DMS114 treated with DMSO at 0.1 percent for 48 hours (cell line): ENCODE results near the gene STRN3.

Experiments
- DNase-seq: peaks from one replicate; lab custom pipeline; 2025; ENCODE audit not compliant: unreplicated experiment; lab: John Stamatoyannopoulos, UW

STRN3 gene

DNA sequence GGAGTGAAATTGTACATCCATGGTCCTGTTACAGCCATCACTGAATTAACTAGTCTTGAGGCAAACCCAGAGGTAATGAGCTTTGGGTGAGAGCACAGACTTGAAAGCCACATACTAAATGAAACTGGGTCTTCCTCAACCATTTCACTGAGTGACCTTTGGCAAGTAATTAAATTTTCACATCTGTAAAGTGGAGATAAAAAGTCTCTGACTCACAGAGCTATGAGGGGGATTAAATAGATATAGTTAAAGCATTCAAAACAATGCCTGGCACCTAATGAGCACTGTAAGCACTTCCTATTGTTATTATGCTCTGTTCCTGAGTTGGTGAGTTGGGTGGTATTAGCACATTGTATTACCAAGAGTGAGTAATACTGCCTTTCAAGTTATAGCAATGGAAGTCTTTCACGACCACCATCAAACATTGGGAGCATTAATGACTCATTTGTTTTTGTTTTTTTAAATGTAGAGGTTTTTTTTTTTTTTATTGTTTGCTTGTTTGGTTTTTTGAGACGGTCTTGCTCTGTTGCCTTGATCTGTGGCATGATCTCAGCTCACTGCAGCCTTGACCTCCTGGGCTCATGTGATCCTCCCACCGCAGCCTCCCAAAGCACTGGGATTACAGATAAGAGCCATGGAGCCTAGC is 12.5 kb upstream of the STRN3 start:
- DNase-seq: no peak

DNA sequence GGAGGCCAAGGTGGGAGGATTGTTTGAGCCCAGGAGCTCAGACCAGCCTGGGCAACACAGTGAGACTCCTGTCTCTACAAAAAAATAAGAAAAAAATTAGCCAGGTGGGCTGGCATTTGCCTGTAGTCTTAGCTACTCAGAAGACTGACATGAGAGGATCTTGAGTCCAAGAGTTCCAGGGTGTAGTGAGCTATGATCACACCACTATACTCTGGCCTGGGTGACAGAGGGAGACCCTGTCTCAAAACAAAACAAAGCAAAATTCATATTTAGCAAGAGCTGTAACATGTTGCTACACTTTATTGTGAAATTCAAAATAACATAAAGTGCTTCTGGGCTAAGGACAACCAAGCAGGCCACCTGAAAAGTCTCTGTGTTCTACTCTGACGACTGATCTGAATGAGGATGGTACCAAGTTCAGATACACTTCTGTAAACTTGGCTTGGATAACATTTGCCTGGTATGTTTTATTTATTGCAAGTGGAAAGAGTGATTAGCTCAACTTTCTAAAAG is 11.6 kb upstream of the STRN3 start:
- no peak for DNase-seq

GRCh38 chr14:31036552-31036951 is 10.4 kb upstream of the STRN3 start:
- no peak for DNase-seq

DNA sequence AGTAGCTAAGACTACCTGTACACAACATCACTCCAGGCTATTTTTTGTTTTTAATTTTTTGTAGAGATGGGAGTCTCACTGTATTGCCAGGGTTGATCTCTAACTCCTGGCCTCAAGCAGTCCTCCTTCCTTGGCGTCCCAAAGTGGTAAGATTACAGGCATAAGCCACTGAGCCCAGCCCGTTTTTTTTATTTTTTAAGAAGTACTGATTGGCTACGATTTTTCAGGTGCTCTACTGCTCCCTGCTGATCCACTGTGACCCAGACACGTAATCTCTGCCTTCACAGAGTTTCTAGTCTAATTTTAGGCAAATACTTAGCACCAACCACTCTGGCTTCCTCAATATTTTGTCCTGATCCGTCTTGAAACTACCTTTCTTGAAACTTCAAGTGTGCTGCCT is 4.3 kb upstream of the STRN3 start:
- no peak for DNase-seq

- DNase-seq: no peak
Measured at GRCh38 chr14:31029016-31029970, 3.1 kb upstream of the STRN3 start.

DNA sequence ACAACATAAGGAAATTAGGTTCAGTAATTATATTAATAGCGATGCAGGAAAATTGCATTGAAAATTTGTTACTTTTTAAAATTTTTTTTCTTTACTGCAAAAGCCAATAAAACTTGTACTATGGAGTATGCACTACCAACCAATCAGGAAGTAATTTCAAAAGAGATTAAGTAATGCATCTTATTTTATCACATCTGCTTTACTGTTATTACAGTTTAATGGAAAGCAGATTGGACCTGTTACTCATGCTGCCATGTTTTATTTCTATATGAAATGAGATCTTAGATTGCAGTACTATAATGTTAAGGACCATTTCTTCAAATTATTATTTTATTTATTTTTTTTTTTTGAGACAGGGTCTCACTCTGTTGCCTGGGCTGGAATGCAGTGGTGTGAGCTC is 1.7 kb upstream of the STRN3 start:
- DNase-seq: no peak

- peak; percentile 88 for DNase-seq
Measured at GRCh38 chr14:31026450-31027235, 464 bp upstream of the STRN3 start.

- DNase-seq: no peak
Measured at GRCh38 chr14:31025367-31026076, 657 bp downstream of the STRN3 start, which contains the start of gene AP4S1. TSS of gene AP4S1 (plus strand) at chr14:31025649. CDS start at chr14:31066197, 40,548 bp downstream.

DNA sequence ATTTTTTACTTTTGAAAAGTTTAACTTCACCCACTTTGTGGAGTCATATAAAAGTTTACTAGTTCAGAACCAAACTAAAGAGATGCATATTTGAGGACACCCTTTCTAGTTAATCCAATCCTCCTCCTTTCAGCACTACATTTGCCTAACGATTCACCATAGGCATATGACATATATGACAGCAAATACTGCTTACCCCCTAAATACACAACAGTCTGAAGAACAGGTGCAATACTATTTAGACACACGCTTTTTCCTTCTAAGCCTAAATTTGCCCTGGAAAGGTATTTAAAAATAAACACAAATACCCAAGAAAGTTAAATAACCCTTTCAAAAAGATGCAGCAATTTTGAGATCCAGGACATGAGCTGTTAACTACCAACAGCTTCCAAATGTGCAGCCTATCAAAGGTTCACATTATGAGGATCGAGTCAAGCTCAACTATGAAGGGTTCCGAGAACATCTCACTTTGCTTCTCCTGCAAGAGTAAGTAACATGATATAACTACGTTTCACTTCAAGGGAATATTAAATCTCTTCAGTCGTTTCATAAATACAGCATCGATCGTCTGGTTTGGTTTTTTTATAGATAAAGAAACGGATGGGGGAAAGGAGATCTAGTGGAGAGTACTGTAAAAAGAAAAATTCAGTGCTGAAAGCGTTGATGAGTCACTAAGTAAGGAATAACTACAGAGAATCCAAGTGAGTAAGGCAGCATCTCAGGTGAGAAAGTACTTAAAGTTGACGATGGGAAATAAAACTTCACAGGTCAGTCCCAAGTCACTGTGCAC is 1.4 kb downstream of the STRN3 start:
- no peak for DNase-seq

DNA sequence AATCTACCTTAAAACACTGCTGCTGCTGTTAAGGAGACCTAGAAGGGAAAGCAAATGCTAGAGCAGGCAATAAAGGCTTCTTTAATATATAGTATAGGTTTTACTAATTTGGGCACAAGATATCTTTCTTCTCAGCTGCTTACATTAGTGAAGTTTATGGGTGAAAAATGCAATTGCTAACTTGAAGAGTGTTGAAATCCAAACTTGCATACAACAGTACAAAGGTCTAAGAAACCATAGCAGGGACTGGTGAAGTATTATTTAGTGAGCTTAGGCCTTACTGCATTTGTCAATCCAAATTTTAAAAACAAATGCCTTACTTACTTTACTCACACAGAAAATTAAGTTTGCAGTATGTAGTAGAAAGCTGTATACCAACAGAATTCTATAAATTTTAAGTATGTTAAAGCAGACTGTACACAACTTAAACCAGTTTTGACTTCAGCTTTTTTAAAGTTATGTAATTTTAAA is 2.1 kb downstream of the STRN3 start:
- no peak for DNase-seq

DNA sequence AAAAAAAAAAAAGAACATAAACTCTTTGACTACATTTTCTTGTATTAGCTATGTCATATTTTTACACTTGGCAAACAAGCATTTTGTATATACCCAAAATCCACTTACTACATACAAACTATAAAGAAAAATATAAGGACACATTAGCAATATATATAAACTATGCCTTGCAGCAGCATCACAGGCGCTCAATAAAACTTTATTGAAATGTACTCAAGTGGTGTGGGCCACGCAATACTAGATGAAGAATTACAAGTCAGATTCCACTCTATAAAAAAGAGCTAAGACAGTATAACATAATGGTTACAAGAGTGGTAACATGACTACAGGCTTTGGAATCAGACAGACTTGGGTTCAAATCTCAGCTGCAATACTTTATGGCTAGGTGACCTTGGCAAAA is 3.8 kb downstream of the STRN3 start:
- DNase-seq: no peak

DNA sequence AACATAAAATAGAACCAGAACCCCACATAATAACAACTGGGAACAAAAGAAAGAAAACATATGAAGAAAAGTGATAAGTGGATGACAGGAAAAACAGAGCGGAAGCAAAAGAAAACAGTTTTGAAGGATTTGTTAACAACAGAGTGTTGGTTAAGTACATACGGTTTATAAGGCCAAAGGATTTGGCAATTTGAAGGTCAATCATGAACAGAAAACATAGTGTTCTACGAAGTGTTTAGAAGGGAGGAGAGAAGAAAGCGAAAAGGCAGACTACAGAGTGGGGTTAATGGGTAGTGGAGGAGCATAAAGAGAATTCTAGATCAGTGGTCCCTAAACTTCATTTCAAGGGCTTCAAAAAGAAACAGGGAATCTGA is 4.6 kb downstream of the STRN3 start:
- DNase-seq: no peak

DNA sequence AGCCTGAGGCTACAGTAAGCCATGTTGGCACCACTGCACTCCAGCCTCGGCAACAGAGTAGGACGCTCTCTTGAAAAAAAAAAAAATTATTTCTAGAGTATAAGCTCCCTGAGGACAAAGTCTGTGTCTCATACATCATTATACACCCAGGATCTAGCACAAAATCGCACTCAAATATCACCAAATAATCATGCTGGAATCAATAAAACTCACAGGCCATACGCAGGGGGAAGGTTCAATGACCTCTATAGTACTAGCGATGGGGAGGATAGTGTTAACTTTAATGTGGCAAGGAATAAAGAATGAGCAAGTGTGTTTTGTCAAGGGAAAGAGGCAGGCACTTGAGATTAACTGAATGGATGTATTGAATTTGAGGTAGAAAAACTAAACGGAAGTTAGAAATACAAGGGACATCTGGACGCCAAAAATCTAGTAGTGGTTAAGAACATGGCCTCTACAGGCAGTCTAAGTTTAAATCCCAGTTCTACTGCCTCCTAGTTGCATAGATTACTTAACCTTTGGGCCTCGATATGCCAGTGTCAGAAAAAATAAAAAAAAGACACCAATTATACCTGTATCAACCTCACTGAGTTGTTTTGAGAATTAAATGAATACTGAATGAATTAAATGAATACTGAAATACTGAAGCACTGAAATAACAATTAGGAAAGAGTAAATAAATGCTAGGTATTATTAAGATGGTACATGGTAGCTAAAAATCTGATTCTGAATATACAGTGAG is 5.2 kb downstream of the STRN3 start:
- no peak for DNase-seq

DNA sequence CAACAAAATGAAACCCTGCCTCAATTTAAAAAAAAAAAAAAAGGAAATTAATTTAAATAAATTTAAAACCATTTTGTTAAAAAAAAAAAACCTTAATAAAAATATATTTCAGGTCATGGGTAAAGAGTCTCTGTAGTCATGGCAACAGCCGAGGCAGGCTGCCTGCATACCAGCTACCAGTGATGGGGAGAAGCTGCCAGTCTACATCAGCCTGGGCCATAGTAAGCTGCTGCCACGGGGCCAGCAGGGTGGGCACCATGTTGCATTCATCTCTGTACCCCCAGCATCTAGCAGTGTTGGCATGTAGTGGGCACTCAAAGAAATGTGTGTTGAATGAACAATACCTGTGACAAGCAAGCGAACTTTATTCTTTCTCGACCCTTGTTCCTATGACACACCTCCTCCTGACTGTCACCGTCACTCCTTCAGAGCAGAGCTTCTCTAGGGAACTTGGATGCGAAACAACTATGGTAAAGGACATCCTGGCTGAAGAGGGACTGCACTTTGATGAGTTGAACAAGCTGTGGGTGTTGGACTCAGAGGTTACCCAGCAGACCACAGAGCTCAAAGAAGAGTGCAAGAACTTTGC is 8.0 kb downstream of the STRN3 start:
- DNase-seq: no peak

DNA sequence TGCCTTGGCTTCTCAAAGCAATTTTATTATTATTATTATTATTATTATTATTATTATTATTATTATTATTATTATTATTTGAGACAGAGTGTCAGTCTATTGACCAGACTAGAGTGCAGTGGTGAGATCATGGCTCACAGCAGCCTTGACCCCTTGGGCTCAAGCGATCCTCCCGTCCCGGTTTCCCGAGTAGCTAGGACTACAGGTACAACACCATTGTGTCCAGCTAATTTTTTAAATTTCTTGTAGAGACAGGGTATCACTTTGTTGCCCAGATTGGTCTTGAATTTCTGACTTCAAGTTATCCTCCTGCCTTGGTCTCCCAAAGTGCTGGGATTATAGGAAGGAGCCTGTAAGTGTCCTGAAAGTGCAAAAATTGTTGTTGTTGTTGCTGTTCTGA is 12.3 kb downstream of the STRN3 start:
- DNase-seq: no peak

DNA sequence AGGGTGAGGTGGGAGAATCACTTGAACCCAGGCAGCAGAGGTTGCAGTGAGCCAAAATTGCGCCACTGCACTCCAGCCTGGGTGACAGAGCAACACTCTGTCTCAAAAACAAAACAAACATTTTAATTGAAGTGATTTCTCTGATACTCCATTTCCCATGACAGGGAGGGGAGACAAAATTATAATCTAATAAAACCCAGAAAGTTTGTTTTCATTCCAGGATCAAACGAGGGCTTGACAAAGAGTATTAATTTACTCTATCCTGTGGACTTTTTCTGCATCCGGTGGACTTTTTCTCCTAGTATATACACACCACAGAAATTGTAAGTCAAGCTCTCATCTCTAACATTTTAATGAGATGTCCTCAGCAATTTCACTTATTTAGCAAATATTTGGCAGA is 15.2 kb downstream of the STRN3 start:
- no peak for DNase-seq

DNA sequence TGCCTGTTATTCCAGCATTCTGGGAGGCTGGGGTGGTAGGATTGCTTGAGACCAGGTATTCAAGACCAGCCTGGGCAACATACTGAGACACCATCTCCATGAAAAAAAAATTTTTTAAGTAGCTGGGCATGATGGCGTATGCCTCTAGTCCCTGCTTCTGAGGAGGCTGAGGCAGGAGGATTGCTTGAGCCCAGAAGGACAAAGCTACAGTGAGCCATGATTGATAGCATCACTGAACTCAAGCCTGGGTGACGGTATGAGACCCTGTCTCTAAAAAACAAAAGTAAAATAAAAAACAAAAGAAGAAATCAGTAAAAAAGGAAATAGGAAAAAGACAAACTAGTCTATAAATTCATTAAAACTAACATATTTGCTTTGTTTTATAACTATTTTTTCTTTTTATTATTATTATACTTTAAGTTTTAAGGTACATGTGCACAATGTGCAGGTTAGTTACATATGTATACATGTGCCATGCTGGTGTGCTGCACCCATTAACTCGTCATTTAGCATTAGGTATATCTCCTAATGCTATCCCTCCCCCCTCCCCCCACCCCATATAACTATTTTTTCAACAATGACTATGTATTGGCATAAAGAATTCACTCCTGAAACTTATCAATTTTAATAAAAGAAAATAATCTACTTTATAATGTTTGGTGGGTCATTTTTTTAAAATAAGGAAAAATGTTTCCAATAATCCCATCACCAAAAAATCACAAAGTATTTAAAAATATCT is 16.2 kb downstream of the STRN3 start:
- DNase-seq: no peak

GRCh38 chr14:31006703-31007102 is 19.5 kb downstream of the STRN3 start:
- no peak for DNase-seq
